Measurements from ENCODE around the gene ELAVL1.

DNA sequence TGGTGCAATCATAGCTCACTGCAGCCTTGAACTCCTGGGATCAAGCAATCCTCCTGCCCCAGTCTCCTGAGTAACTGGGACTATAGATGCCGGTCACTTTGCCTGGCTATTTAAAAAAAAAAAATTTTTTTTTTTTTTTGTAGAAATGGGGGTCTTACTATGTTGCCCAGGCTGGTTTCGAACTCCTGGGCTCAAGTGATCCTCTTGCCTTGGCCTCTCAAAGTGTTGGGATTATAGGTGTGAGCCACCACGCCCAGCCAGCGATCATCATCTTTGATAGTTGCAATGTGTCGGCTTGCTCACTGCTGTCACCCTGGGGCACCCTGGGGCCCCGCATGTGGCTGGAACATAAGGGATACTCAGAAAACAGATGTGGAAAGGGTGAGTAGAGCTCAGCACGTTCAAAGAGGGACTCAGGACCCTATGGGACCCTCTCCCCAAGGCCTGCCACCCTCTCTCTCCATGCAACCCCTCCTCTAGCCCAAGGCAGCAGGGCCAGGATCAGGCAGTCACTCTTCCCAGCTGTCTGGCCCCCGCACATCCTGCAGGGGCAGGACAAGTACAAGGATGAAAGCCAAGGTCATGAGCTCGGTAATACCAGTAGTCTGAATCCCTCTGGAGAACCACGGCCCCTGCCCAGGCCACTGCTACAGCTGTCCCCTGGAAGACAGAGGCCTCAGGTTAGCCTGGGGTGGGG, 40.6 kb upstream of the ELAVL1 start:
- TF ChIP-seq, protein P1, sequence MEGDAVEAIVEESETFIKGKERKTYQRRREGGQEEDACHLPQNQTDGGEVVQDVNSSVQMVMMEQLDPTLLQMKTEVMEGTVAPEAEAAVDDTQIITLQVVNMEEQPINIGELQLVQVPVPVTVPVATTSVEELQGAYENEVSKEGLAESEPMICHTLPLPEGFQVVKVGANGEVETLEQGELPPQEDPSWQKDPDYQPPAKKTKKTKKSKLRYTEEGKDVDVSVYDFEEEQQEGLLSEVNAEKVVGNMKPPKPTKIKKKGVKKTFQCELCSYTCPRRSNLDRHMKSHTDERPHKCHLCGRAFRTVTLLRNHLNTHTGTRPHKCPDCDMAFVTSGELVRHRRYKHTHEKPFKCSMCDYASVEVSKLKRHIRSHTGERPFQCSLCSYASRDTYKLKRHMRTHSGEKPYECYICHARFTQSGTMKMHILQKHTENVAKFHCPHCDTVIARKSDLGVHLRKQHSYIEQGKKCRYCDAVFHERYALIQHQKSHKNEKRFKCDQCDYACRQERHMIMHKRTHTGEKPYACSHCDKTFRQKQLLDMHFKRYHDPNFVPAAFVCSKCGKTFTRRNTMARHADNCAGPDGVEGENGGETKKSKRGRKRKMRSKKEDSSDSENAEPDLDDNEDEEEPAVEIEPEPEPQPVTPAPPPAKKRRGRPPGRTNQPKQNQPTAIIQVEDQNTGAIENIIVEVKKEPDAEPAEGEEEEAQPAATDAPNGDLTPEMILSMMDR (conservative IDR thresholded peaks at IDR 0.05; ENCODE audit: low read length) = no peak
- no peak for TF ChIP-seq EZH2phosphoT487 (IDR thresholded peaks at IDR 0.05; ENCODE audit: borderline replicate concordance, low read depth, low read length)
